HepG2 (cell line): ENCODE data around the gene TAS2R5. TPM values are rescaled to one million over a fixed set of nuclear protein-coding genes. Genes with fewer than 3 reads are reported as not detected.
A peak's percentile ranks its signal among the peaks of the same experiment; 100 is the strongest.

Experiments
- ATAC-seq: fragments of 200-7000 bp; cut with Tn5 transposase; 3 replicates; pipeline ENCODE4 v1.9.1; 2020; ENCODE audit warnings: mild to moderate bottlenecking, moderate library complexity
- BruUV-seq: library from RNA; stranded (reverse); fragments of 400-500 nt; replicated peaks from 2 replicates; lab custom pipeline; 2021; lab: Mats Ljungman, UMichigan
- CTCF ChIA-PET: fragments of 300-600 bp; formaldehyde crosslinking; extraction: SDS; loops from one replicate; lab custom pipeline; 2021; ENCODE audit warnings: low total read pairs, inconsistent platforms, low intra/inter-chr PET ratio; lab: Yijun Ruan, JAX
- POLR2A ChIA-PET: fragments of 350-600 bp; sonication (Branson Sonifier 250); formaldehyde crosslinking; loops from one replicate; lab custom pipeline; 2020; ENCODE audit warnings: antibody characterized with exemption, inconsistent platforms; lab: Yijun Ruan, JAX
- DNase-seq: peaks from one replicate; pipeline ENCODE4 v3.0.0-alpha.2; 2015; ENCODE audit warnings: low spot score
- FAIRE-seq: peaks from 3 replicates; lab custom pipeline; 2011; peaks lifted over from hg19 to GRCh38; lab: Jason Lieb, UNC
- H2AFZ ChIP-seq: one replicate; pipeline ENCODE4 v1.6.1; 2011; ENCODE audit warnings: low read length, inconsistent platforms
- H3K27ac ChIP-seq: fragments of 300-600 bp; 3 replicates; pipeline ENCODE4 v1.8.0; 2011; ENCODE audit warnings: mixed run types, mild to moderate bottlenecking, mixed read lengths, low read length, inconsistent platforms; ENCODE audit not compliant: insufficient read depth; ENCODE audit errors: extremely low read length
- H3K27me3 ChIP-seq, 2 experiments: fragments of 200-600 bp in 1 of 2; 2 replicates in 1 of 2; 3 replicates in 1 of 2; pipeline versions ENCODE4 v1.6.0 to v1.8.0; 2011; ENCODE audit warnings: low read length in 2 of 2, mild to moderate bottlenecking in 2 of 2, moderate library complexity in 2 of 2, inconsistent platforms in 1 of 2; ENCODE audit not compliant: insufficient read depth in 2 of 2, control insufficient read depth in 1 of 2
- H3K36me3 ChIP-seq, 2 experiments: fragments of 200-600 bp in 1 of 2; replicated peaks in 1 of 2; 2 replicates in 1 of 2; 3 replicates in 1 of 2; pipeline versions ENCODE4 v1.5.1 to v1.8.0; 2011; ENCODE audit warnings: low read length in 2 of 2, inconsistent platforms in 1 of 2; ENCODE audit not compliant: insufficient read depth in 2 of 2, control insufficient read depth in 1 of 2
- H3K4me1 ChIP-seq: 2 replicates; pipeline ENCODE4 v1.5.1; 2012; ENCODE audit warnings: low read length, inconsistent platforms; ENCODE audit not compliant: insufficient read depth
- H3K4me2 ChIP-seq: 2 replicates; pipeline ENCODE4 v1.6.0; 2011; ENCODE audit warnings: low read depth, low read length, inconsistent platforms
- H3K4me3 ChIP-seq, 3 experiments: fragments of 200-600 bp in 1 of 3; sonication (generic), shearing (Covaris generic) in 1 of 3; replicated peaks in 1 of 3; 2 replicates each; pipeline ENCODE4 v1.5.1; 2011 to 2016; ENCODE audit warnings: low read length in 3 of 3, inconsistent platforms in 2 of 3, low read depth in 2 of 3, mild to moderate bottlenecking in 2 of 3, control low read depth in 1 of 3, mixed read lengths in 1 of 3; ENCODE audit not compliant: insufficient read depth in 1 of 3
- H3K79me2 ChIP-seq: one replicate; pipeline ENCODE4 v1.6.1; 2011; ENCODE audit warnings: low read length, inconsistent platforms; ENCODE audit not compliant: insufficient read depth
- H3K9ac ChIP-seq: 2 replicates; pipeline ENCODE4 v1.6.0; 2011; ENCODE audit warnings: mild to moderate bottlenecking, low read depth, low read length, inconsistent platforms; ENCODE audit not compliant: insufficient read depth
- H3K9me3 ChIP-seq: 2 replicates; pipeline ENCODE4 v1.5.1; 2012; ENCODE audit warnings: mild to moderate bottlenecking, low read length
- H4K20me1 ChIP-seq: 2 replicates; pipeline ENCODE4 v1.6.0; 2011; ENCODE audit warnings: inconsistent platforms, mild to moderate bottlenecking, low read length, moderate library complexity; ENCODE audit not compliant: insufficient read depth
- GATA4 ChIP-seq: sonication (generic); IDR thresholded peaks from 2 replicates; pipeline ENCODE4 v1.6.1; 2016; ENCODE audit warnings: antibody characterized with exemption, low read depth, borderline replicate concordance
- PRPF4 ChIP-seq: fragments of 200-400 bp; formaldehyde crosslinking; IDR thresholded peaks from 2 replicates; pipeline ENCODE4 v1.6.1; 2016; ENCODE audit warnings: low read length, low read depth; ENCODE audit not compliant: poor library complexity, severe bottlenecking
- SRSF1 ChIP-seq: fragments of 200-400 bp; formaldehyde crosslinking; optimal IDR thresholded peaks from 2 replicates; pipeline ENCODE3; 2017; ENCODE audit warnings: mild to moderate bottlenecking, low read depth, low read length, moderate library complexity
- STAG1 ChIP-seq: sonication (generic); formaldehyde crosslinking; IDR thresholded peaks from 2 replicates; pipeline ENCODE4 v1.4.0; 2020; ENCODE audit warnings: missing genetic modification reagents
- ZNF3 ChIP-seq: IDR thresholded peaks from 2 replicates; pipeline ENCODE4 v1.7.0; 2017; ENCODE audit warnings: inconsistent platforms
- ZNF468 ChIP-seq: sonication (generic); formaldehyde crosslinking; IDR thresholded peaks from 2 replicates; pipeline ENCODE4 v1.8.0; 2022; ENCODE audit warnings: mild to moderate bottlenecking, moderate library complexity, missing genetic modification reagents
- ZNF552 ChIP-seq: sonication (generic); formaldehyde crosslinking; IDR thresholded peaks from 2 replicates; pipeline ENCODE4 v1.9.0; 2022; ENCODE audit warnings: missing genetic modification reagents, mild to moderate bottlenecking, borderline replicate concordance
- ZNF569 ChIP-seq: sonication (generic); formaldehyde crosslinking; IDR thresholded peaks from 2 replicates; pipeline ENCODE4 v1.5.0; 2020; ENCODE audit warnings: mild to moderate bottlenecking, missing genetic modification reagents, moderate library complexity, borderline replicate concordance
- WGBS: methylation state at CpG from one replicate; pipeline ENCODE4 v1.1.6; 2017; ENCODE audit warnings: low lambda C conversion rate; 5-methylcytosine and 5-hydroxymethylcytosine counted together
- in situ Hi-C: cut with HindIII; loops from 2 replicates; pipeline ENCODE4 v1.10.0; 2017; ENCODE audit warnings: low pct_unique_long_range_greater_than_20kb; ENCODE audit not compliant: extremely low pct_ligation_motif_present
- intact Hi-C: fragments of 100-400 bp; cut with micrococcal nuclease; formaldehyde crosslinking; loops from one replicate; pipeline ENCODE4 v1.10.0; 2022; ENCODE audit not compliant: unreplicated experiment
- polyA plus RNA-seq, 8 experiments: library from polyadenylated mRNA; depleted of rRNA in 3 of 8; stranded (reverse) in 7 of 8; unstranded in 1 of 8; fragments of >200 nt; fragmentation: Illumina TruSeq in 4 of 8; extraction: Trizol in 4 of 8; gene quantifications; 2 replicates each; pipeline versions ENCODE4 v1.2.1 to v1.2.3, GENCODE V29; 2011 to 2016; ENCODE audit warnings: low read depth in 4 of 8, missing spikeins in 1 of 8, mixed read lengths in 1 of 8; ENCODE audit not compliant: insufficient read depth in 1 of 8
- total RNA-seq, 5 experiments: library from RNA; depleted of rRNA; stranded (reverse); fragments of >200 nt; fragmentation: Illumina TruSeq; extraction: Trizol; gene quantifications; 2 replicates each; pipeline ENCODE4 v1.2.3, GENCODE V29; 2016; ENCODE audit warnings: low read depth in 1 of 5
- TF ChIP-seq, protein P1 (sequence below): sonication (generic); formaldehyde crosslinking; IDR thresholded peaks from 2 replicates; pipeline ENCODE4 v1.4.0; 2020; ENCODE audit warnings: missing genetic modification reagents
- TF ChIP-seq, protein P2 (sequence below): sonication (generic); formaldehyde crosslinking; IDR thresholded peaks from 2 replicates; pipeline ENCODE4 v1.5.0; 2020; ENCODE audit warnings: mild to moderate bottlenecking, missing genetic modification reagents, moderate library complexity
- TF ChIP-seq, protein P3 (sequence below): IDR thresholded peaks from 2 replicates; pipeline ENCODE4 v1.6.1; 2012; ENCODE audit warnings: low read depth, low read length, improper control_type of control experiment
- TF ChIP-seq, protein P4 (sequence below): sonication (generic); formaldehyde crosslinking; IDR thresholded peaks from 2 replicates; pipeline ENCODE4 v1.4.0; 2020; ENCODE audit warnings: missing genetic modification reagents, mild to moderate bottlenecking, borderline replicate concordance

TAS2R5 gene
- total and polyA plus RNA-seq, 2 of the 13 experiments (the other 11 are each of a cell fraction or from before 2014, with no cell fraction given): 1.7 to 2.9 TPM

DNA sequence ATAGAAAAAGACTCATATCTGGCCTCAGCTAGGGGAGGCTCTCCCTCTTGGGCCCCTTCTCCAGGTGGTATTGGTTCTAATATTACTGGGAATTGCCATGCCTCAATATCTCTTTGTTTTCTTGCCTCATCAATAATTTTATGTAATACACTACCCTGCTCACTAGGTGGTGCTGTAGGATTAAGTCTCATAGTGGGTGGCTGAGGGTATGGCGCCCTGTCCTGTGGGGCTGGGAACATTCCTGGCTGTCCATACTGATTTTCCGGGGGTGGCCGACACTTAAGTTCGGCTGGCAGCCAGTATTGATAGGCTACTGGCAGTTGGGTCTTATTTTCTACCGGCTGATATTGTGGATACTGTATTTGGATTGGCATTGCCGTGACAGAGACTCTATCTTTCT lies 35.1 kb upstream of the TAS2R5 start:
- peak; percentile 68 for ATAC-seq
- no TSS peak for BruUV-seq
- intact Hi-C loops (loop anchor here (2.0 kb wide), 1 partner anchor 32 kb away; no protein-coding TSS in a partner anchor), in situ Hi-C loops (no loop called here)
- no peaks in the 10 kb centered on the region for H3K4me1 ChIP-seq
- H3K9me3 ChIP-seq: peaks cover 31% of the 10 kb centered on the region
- H3K27ac ChIP-seq: no peak overlapping the region
- H3K79me2 ChIP-seq: no peaks in the 10 kb centered on the region
- FAIRE-seq: peak; percentile 32
- H3K36me3 ChIP-seq: peaks cover 17 to 65% of the 10 kb centered on the region in 2 experiments
- no peak overlapping the region for H2AFZ ChIP-seq
- H3K27me3 ChIP-seq: no peaks in the 10 kb centered on the region
- CTCF ChIA-PET: interaction anchor here (1.2 to 1.7 kb wide), 2 partner anchors 31 to 32 kb away, joined by 6 read pairs; no protein-coding TSS in a partner anchor
- DNase-seq: peak; percentile 46
- peaks cover 5% of the 10 kb centered on the region; the same call in 1 of the 2 replicates for H4K20me1 ChIP-seq
- no peak overlapping the region for H3K4me2 ChIP-seq
- POLR2A ChIA-PET: no interaction called here
- no peak overlapping the region for H3K9ac ChIP-seq
- H3K4me3 ChIP-seq: no peak overlapping the region
- WGBS: 94% methylated on average over 6 of the region's 6 CpGs
- peak; percentile 44 for TF ChIP-seq STAG1 (CRISPR knock-in tag)
- no peak for TF ChIP-seq PRPF4
- TF ChIP-seq, protein P1, sequence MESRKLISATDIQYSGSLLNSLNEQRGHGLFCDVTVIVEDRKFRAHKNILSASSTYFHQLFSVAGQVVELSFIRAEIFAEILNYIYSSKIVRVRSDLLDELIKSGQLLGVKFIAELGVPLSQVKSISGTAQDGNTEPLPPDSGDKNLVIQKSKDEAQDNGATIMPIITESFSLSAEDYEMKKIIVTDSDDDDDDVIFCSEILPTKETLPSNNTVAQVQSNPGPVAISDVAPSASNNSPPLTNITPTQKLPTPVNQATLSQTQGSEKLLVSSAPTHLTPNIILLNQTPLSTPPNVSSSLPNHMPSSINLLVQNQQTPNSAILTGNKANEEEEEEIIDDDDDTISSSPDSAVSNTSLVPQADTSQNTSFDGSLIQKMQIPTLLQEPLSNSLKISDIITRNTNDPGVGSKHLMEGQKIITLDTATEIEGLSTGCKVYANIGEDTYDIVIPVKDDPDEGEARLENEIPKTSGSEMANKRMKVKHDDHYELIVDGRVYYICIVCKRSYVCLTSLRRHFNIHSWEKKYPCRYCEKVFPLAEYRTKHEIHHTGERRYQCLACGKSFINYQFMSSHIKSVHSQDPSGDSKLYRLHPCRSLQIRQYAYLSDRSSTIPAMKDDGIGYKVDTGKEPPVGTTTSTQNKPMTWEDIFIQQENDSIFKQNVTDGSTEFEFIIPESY (CRISPR knock-in tag): peak; percentile 70; the same call in 1 of the 2 replicates
- no peak for TF ChIP-seq SRSF1
- TF ChIP-seq, protein P2, sequence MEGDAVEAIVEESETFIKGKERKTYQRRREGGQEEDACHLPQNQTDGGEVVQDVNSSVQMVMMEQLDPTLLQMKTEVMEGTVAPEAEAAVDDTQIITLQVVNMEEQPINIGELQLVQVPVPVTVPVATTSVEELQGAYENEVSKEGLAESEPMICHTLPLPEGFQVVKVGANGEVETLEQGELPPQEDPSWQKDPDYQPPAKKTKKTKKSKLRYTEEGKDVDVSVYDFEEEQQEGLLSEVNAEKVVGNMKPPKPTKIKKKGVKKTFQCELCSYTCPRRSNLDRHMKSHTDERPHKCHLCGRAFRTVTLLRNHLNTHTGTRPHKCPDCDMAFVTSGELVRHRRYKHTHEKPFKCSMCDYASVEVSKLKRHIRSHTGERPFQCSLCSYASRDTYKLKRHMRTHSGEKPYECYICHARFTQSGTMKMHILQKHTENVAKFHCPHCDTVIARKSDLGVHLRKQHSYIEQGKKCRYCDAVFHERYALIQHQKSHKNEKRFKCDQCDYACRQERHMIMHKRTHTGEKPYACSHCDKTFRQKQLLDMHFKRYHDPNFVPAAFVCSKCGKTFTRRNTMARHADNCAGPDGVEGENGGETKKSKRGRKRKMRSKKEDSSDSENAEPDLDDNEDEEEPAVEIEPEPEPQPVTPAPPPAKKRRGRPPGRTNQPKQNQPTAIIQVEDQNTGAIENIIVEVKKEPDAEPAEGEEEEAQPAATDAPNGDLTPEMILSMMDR (CRISPR knock-in tag): peak; percentile 63
- TF ChIP-seq, protein P3, sequence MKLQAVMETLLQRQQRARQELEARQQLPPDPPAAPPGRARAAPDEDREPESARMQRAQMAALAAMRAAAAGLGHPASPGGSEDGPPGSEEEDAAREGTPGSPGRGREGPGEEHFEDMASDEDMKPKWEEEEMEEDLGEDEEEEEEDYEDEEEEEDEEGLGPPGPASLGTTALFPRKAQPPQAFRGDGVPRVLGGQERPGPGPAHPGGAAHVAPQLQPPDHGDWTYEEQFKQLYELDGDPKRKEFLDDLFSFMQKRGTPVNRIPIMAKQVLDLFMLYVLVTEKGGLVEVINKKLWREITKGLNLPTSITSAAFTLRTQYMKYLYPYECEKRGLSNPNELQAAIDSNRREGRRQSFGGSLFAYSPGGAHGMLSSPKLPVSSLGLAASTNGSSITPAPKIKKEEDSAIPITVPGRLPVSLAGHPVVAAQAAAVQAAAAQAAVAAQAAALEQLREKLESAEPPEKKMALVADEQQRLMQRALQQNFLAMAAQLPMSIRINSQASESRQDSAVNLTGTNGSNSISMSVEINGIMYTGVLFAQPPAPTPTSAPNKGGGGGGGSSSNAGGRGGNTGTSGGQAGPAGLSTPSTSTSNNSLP: peak; percentile 32; the same call in 1 of the 2 replicates
- TF ChIP-seq ZNF3 (CRISPR knock-in tag): no peak
- no peak for TF ChIP-seq ZNF569 (CRISPR knock-in tag)
- no peak for TF ChIP-seq ZNF552 (CRISPR knock-in tag)
- TF ChIP-seq, protein P4, sequence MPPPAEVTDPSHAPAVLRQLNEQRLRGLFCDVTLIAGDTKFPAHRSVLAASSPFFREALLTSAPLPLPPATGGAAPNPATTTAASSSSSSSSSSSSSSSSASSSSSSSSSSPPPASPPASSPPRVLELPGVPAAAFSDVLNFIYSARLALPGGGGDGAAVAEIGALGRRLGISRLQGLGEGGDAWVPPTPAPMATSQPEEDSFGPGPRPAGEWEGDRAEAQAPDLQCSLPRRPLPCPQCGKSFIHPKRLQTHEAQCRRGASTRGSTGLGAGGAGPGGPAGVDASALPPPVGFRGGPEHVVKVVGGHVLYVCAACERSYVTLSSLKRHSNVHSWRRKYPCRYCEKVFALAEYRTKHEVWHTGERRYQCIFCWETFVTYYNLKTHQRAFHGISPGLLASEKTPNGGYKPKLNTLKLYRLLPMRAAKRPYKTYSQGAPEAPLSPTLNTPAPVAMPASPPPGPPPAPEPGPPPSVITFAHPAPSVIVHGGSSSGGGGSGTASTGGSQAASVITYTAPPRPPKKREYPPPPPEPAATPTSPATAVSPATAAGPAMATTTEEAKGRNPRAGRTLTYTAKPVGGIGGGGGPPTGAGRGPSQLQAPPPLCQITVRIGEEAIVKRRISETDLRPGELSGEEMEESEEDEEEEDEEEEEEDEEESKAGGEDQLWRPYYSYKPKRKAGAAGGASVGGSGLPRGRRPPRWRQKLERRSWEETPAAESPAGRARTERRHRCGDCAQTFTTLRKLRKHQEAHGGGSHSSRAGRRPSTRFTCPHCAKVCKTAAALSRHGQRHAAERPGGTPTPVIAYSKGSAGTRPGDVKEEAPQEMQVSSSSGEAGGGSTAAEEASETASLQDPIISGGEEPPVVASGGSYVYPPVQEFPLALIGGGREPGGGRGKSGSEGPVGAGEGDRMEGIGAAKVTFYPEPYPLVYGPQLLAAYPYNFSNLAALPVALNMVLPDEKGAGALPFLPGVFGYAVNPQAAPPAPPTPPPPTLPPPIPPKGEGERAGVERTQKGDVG (CRISPR knock-in tag): no peak
- TF ChIP-seq GATA4: no peak
- no peak for TF ChIP-seq ZNF468 (CRISPR knock-in tag)
